ENCODE results near the gene AGXT2. TPM values are rescaled to one million over a fixed set of nuclear protein-coding genes. Genes with fewer than 3 reads are reported as not detected.

The AGXT2 gene
- total RNA-seq, 1 donor from 2014 or later: not detected

DNA sequence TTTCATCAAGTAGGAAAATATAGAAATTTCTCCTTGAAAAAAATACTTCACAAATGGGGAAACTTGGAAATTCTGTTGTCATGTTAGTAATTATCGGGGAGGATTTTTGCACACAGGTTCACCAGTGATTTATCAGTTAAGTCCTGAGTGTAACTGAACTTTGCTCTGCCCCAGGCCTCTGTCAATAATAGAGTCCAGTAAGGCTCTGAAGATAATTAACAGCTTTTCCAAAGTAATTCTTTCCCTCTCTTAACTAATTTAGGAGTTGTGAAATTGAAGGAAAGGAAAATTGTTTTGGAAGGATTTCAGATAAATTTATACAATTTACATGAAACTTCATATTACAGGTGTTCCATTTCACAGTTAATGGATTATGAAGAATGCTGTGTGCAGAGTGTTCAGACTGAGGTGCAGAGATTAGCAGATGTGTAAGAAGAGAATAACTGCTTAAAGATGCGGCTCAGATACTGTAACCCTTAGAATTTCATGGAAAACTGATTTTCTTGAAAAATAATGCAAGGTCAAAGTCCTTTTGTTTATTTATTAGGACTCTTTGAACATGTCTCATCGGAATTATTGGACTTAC, 2.9 kb upstream of the AGXT2 start:
- peaks cover 13% of the 10 kb centered on the region for H3K9me3 Mint-ChIP-seq
- no peak for DNase-seq (ENCODE audit: low spot score in 2 of 2, unreplicated experiment in 2 of 2)
- peaks cover 4% of the 10 kb centered on the region for H3K4me1 Mint-ChIP-seq
- H3K27me3 Mint-ChIP-seq (ENCODE audit: low read depth): no peaks in the 10 kb centered on the region
- TF ChIP-seq, protein P1, sequence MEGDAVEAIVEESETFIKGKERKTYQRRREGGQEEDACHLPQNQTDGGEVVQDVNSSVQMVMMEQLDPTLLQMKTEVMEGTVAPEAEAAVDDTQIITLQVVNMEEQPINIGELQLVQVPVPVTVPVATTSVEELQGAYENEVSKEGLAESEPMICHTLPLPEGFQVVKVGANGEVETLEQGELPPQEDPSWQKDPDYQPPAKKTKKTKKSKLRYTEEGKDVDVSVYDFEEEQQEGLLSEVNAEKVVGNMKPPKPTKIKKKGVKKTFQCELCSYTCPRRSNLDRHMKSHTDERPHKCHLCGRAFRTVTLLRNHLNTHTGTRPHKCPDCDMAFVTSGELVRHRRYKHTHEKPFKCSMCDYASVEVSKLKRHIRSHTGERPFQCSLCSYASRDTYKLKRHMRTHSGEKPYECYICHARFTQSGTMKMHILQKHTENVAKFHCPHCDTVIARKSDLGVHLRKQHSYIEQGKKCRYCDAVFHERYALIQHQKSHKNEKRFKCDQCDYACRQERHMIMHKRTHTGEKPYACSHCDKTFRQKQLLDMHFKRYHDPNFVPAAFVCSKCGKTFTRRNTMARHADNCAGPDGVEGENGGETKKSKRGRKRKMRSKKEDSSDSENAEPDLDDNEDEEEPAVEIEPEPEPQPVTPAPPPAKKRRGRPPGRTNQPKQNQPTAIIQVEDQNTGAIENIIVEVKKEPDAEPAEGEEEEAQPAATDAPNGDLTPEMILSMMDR (IDR thresholded peaks at IDR 0.05; ENCODE audit: unreplicated experiment): no peak
- H3K4me3 Mint-ChIP-seq: no peak overlapping the region
- H3K36me3 Mint-ChIP-seq: no peaks in the 10 kb centered on the region
- H3K27ac Mint-ChIP-seq: no peak overlapping the region

DNA sequence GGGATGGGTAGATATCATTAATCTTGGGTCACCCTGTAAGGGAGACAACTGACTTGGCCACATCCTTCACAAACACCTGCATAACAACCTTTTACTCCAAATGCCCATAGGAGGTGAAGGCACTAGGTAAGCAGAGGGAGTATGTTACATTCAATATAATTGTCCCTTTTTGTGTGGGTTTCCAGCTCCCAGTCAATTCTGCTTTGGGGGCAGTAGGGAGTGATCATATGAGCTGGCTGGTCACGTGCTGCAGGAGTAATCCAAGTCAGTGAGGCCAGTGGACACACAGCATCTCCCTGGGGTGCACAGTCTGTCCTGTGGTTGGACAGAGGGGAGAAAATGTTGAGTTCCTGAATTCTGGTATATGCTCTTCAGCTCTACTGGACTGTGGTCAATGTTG, 1.2 kb upstream of the AGXT2 start:
- Mint-ChIP-seq H3K9me3 (peaks cover 13% of the 10 kb centered on the region), H3K27ac (no peak overlapping the region), H3K36me3 (no peaks in the 10 kb centered on the region), H3K27me3 (ENCODE audit: low read depth) (no peaks in the 10 kb centered on the region), H3K4me1 (no peaks in the 10 kb centered on the region), H3K4me3 (no peak overlapping the region)
- no peak for DNase-seq (ENCODE audit: low spot score in 2 of 2, unreplicated experiment in 2 of 2)
- TF ChIP-seq, protein P1 (IDR thresholded peaks at IDR 0.05; ENCODE audit: unreplicated experiment): no peak

DNA sequence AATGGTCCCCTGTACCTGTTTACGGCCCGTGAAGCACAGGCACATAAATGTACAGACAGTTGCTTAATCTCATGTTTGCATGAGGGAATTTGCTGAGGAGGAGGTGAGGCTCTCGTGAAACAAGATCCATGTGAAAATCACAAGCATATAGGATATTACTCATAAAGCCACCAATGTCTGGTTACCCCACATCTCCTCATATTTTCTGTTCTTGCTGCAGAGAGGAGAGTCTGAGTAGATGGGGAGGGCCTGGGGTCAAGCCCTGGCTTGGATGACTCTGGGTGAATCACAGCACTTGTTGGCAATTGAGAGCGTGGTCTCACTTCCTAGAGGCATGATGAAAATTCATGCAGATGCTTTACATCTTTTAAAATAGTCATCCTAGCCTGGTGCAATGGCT, 975 bp downstream of the AGXT2 start:
- Mint-ChIP-seq H3K27ac (no peak overlapping the region), H3K9me3 (peaks cover 9% of the 10 kb centered on the region), H3K27me3 (ENCODE audit: low read depth) (peaks cover 2% of the 10 kb centered on the region), H3K36me3 (no peaks in the 10 kb centered on the region), H3K4me3 (no peak overlapping the region), H3K4me1 (no peaks in the 10 kb centered on the region)
- DNase-seq (ENCODE audit: low spot score in 2 of 2, unreplicated experiment in 2 of 2): no peak
- TF ChIP-seq, protein P1 (IDR thresholded peaks at IDR 0.05; ENCODE audit: unreplicated experiment): no peak

DNA sequence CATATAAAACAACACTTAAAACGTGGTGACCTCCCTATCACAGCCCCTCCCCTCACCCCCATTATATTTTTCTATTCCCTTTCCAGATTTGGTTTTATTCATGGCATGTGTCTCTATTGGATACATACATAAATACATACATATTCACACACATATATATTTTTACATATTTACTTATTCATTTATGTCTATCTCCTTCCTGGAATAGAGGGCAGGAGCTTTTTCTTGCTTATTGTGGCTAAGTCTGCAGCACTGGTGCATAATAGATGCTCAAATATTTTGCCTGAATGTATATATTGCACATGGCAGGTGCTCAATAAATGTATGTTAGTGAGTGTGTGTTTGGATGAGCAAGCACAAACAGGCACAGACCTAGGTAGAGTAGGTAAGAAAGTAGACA, 2.5 kb downstream of the AGXT2 start:
- H3K27me3 Mint-ChIP-seq (ENCODE audit: low read depth): peaks cover 8% of the 10 kb centered on the region
- no peak overlapping the region for H3K27ac Mint-ChIP-seq

DNA sequence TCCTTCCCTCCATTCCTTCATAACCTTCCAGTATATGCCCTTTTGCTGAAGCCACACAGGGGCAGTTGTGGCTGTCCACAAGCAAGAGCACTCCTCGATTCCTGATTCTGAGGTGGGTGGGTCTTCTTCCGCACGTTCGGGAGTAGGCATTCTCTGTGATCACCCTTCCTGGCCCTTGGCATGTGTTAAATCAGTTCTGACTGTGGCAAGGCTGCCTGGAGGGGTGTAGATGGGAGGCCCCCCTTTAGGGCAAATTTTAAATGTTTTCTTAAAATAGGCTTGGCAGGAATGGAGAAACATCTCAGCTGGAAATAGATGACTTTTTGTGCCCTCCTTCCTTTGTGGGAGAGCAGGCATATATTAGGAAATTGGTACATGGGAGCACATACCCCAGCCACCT, 3.1 kb downstream of the AGXT2 start:
- TF ChIP-seq, protein P1 (IDR thresholded peaks at IDR 0.05; ENCODE audit: unreplicated experiment): no peak
- DNase-seq (ENCODE audit: low spot score in 2 of 2, unreplicated experiment in 2 of 2): no peak
- peaks cover 8% of the 10 kb centered on the region for H3K27me3 Mint-ChIP-seq (ENCODE audit: low read depth)
- no peak overlapping the region for H3K27ac Mint-ChIP-seq
- H3K9me3 Mint-ChIP-seq: no peaks in the 10 kb centered on the region
- H3K36me3 Mint-ChIP-seq: no peaks in the 10 kb centered on the region
- no peak overlapping the region for H3K4me3 Mint-ChIP-seq
- H3K4me1 Mint-ChIP-seq: no peaks in the 10 kb centered on the region

More for the DNA sequence above, 2.5 kb downstream of the AGXT2 start:
- Mint-ChIP-seq H3K4me1 (no peaks in the 10 kb centered on the region), H3K4me3 (no peak overlapping the region), H3K36me3 (no peaks in the 10 kb centered on the region), H3K9me3 (no peaks in the 10 kb centered on the region)
- TF ChIP-seq, protein P1 (IDR thresholded peaks at IDR 0.05; ENCODE audit: unreplicated experiment): no peak
- no peak for DNase-seq (ENCODE audit: low spot score in 2 of 2, unreplicated experiment in 2 of 2)

DNA sequence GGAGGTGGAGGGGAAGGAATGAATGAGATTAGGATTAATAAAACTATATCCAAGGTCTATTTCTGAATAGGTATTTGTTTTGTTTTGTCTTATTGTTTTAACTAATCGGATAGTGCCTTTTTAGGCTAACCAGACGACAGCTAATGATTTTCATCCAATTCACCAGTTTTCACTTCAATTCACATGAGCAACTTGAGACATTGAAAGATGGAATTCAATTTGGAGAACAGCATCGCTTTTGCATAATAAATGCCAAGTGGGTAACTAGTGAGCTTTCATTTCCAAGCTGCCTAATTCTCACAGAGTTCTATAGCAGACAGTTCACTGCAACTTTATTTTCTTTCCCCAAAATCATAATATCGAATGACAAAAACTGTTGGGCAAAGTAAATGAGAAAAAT, 5.0 kb downstream of the AGXT2 start:
- peaks cover 8% of the 10 kb centered on the region for H3K27me3 Mint-ChIP-seq (ENCODE audit: low read depth)
- peaks cover 4% of the 10 kb centered on the region for H3K4me1 Mint-ChIP-seq
- no peak overlapping the region for H3K27ac Mint-ChIP-seq
- H3K36me3 Mint-ChIP-seq: no peaks in the 10 kb centered on the region
- H3K9me3 Mint-ChIP-seq: no peaks in the 10 kb centered on the region
- DNase-seq (ENCODE audit: low spot score in 2 of 2, unreplicated experiment in 2 of 2): no peak
- TF ChIP-seq, protein P1 (IDR thresholded peaks at IDR 0.05; ENCODE audit: unreplicated experiment): no peak
- H3K4me3 Mint-ChIP-seq: no peak overlapping the region

Data from mesothelial cell of epicardium (in vitro differentiated cells).